HepG2 (cell line): ENCODE data around the gene ENTREP3.

Experiments used
- SP4 ChIP-seq: sonication (generic); formaldehyde crosslinking; IDR thresholded peaks from 2 replicates; pipeline ENCODE4 v1.8.1; 2023; ENCODE audit warnings: mild to moderate bottlenecking, missing genetic modification reagents
- ZFP90 ChIP-seq: sonication (generic); formaldehyde crosslinking; IDR thresholded peaks from 2 replicates; pipeline ENCODE4 v1.8.0; 2022; ENCODE audit warnings: missing genetic modification reagents, mild to moderate bottlenecking, inconsistent platforms, borderline replicate concordance

DNA sequence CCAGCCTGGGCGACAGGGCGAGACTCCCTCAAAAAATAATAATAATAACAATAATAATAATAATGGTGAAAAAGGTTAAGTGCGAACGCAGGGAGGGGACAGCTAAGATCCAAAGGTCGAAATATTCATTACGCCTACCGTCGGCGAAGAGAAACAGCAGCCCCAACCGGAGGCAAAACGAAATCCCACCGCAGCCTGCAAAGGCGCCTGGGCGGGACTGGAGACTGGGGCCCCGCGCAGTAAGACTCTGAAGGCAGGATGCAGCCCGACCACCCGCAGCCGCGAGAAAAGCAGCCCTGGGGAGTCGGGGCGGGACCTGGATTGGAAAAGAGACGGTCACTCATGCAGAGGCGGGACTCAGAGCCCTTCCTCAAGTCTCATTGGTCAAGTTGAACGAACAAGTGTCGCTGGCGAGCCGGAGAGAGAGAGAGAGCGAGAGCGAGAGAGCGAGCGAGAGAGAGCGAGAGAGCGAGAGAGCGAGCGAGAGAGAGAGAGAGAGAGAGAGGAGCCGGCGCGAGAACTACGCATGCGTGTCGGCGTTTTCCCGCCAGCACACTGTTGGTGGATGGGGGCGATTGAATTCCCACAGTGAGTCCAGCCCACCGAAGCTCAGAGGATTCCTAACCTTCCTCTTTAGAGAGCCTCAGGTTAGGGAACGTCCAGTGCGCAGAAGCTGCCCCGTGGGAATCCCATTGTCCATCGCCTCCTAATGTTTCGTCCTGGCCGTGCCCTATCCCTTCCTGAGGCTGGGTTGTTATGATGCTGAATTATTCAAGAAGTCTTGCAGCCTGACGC is 10.7 kb downstream of the ENTREP3 start:
- TF ChIP-seq ZFP90 (no peak), SP4 (no peak)
